ENCODE data around the gene ELN. TPM values are rescaled to one million over a fixed set of nuclear protein-coding genes. Genes with fewer than 3 reads are reported as not detected.

The ELN gene
- total and polyA plus RNA-seq, 2 of the 8 experiments (the other 6 are each of a cell fraction or from before 2014, with no cell fraction given): 5.1 to 5.6 TPM

GRCh38 chr7:73980206-73980605 lies 47.8 kb upstream of the ELN start:
- H3K27ac ChIP-seq (ENCODE audit: low read depth, low read length): no peak overlapping the region
- no peak overlapping the region for H3K4me3 ChIP-seq (ENCODE audit: extremely low read depth in 1 of 4, insufficient read depth in 2 of 4, low read depth in 3 of 4, low read length in 4 of 4)
- no peaks in the 10 kb centered on the region for H3K27me3 ChIP-seq (replicated peaks in 1 of 4; ENCODE audit: control insufficient read depth in 3 of 4, extremely low read depth in 1 of 4, insufficient read depth in 3 of 4, low read length in 3 of 4)
- no peaks in the 10 kb centered on the region for H3K9me3 ChIP-seq (ENCODE audit: insufficient read depth in 2 of 2, low read depth in 1 of 2, low read length in 1 of 2)
- H4K20me1 ChIP-seq (replicated peaks in 1 of 2; ENCODE audit: control insufficient read depth in 1 of 2, insufficient read depth in 2 of 2, low read length in 2 of 2): no peaks in the 10 kb centered on the region
- no peak overlapping the region for H2BK20ac ChIP-seq (ENCODE audit: low read length)
- H2BK5ac ChIP-seq (ENCODE audit: low read depth, low read length): no peak overlapping the region
- DNase-seq (ENCODE audit: low read depth in 1 of 2, low spot score in 2 of 2) (no peak), FAIRE-seq (no peak)
- H2AFZ ChIP-seq (ENCODE audit: low read length): no peak overlapping the region
- no peaks in the 10 kb centered on the region for H3K36me3 ChIP-seq (ENCODE audit: control insufficient read depth in 2 of 4, insufficient read depth in 4 of 4, low read length in 3 of 4)
- CTCF ChIA-PET (ENCODE audit: partially characterized antibody): interaction anchor here (0.6 to 2.9 kb wide), 11 partner anchors 8 to 227 kb away, joined by 3 to 17 read pairs (median 6); no protein-coding TSS in a partner anchor
- no peak overlapping the region for H2BK120ac ChIP-seq (replicated peaks; ENCODE audit: low read depth, low read length)
- H3K14ac ChIP-seq (ENCODE audit: insufficient read length): no peak overlapping the region
- no peak overlapping the region for H4K5ac ChIP-seq (ENCODE audit: insufficient read length, low read depth, low read length)
- H3K18ac ChIP-seq (ENCODE audit: extremely low read depth, low read length): no peak overlapping the region
- no peaks in the 10 kb centered on the region; a peak in 1 of 7 replicates for H3K4me1 ChIP-seq (replicated peaks in 1 of 4; ENCODE audit: control insufficient read depth in 3 of 4, insufficient read depth in 4 of 4, low read length in 3 of 4)
- H4K91ac ChIP-seq (replicated peaks; ENCODE audit: insufficient read length, low read length): no peak overlapping the region
- no peak overlapping the region for H2AK5ac ChIP-seq (ENCODE audit: low read depth, low read length)
- no peak overlapping the region for H3K4me2 ChIP-seq (ENCODE audit: insufficient read depth in 1 of 2, low read depth in 2 of 2, low read length in 2 of 2)
- no peak overlapping the region for H3K9ac ChIP-seq (replicated peaks in 1 of 4; ENCODE audit: extremely low read depth in 1 of 4, low read depth in 3 of 4, low read length in 3 of 4)
- H3K56ac ChIP-seq (replicated peaks; ENCODE audit: insufficient read length, low read depth, low read length): no peak overlapping the region
- H3K79me2 ChIP-seq (ENCODE audit: control insufficient read depth in 1 of 2, insufficient read depth in 2 of 2, low read length in 2 of 2): no peaks in the 10 kb centered on the region
- no peak overlapping the region for H4K8ac ChIP-seq (ENCODE audit: extremely low read depth, insufficient read depth, low read length)
- H3K4ac ChIP-seq (replicated peaks; ENCODE audit: insufficient read length, low read depth, low read length): no peak overlapping the region
- 90% methylated on average over 6 of the region's 6 CpGs; no CpG with 5 or more reads in 1 of the 2 experiments for WGBS, 2 experiments (ENCODE audit: extremely low coverage in 1 of 2, insufficient coverage in 1 of 2, insufficient read length in 1 of 2, insufficient replicate concordance in 2 of 2, low coverage in 1 of 2, low lambda C conversion rate in 2 of 2, missing lambda C conversion rate in 1 of 2)
- H3K23me2 ChIP-seq (ENCODE audit: low read depth, low read length): no peaks in the 10 kb centered on the region; the same call in 1 of the 2 replicates
- no peaks in the 10 kb centered on the region for H3K79me1 ChIP-seq (ENCODE audit: low read depth, low read length)
- POLR2A ChIA-PET (ENCODE audit: partially characterized antibody): no interaction called here
- no peak overlapping the region for H2BK15ac ChIP-seq (ENCODE audit: low read length)
- no peak overlapping the region for H3K23ac ChIP-seq (ENCODE audit: insufficient read length)
- H2BK12ac ChIP-seq (ENCODE audit: low read depth, low read length): no peak overlapping the region
- TF ChIP-seq, protein P1, sequence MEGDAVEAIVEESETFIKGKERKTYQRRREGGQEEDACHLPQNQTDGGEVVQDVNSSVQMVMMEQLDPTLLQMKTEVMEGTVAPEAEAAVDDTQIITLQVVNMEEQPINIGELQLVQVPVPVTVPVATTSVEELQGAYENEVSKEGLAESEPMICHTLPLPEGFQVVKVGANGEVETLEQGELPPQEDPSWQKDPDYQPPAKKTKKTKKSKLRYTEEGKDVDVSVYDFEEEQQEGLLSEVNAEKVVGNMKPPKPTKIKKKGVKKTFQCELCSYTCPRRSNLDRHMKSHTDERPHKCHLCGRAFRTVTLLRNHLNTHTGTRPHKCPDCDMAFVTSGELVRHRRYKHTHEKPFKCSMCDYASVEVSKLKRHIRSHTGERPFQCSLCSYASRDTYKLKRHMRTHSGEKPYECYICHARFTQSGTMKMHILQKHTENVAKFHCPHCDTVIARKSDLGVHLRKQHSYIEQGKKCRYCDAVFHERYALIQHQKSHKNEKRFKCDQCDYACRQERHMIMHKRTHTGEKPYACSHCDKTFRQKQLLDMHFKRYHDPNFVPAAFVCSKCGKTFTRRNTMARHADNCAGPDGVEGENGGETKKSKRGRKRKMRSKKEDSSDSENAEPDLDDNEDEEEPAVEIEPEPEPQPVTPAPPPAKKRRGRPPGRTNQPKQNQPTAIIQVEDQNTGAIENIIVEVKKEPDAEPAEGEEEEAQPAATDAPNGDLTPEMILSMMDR (IDR thresholded peaks at IDR 0.05; ENCODE audit: control extremely low read depth in 1 of 3, insufficient read depth in 1 of 3, low read depth in 1 of 3, low read length in 3 of 3): no peak
- TF ChIP-seq FOSL1 (IDR thresholded peaks at IDR 0.05; ENCODE audit: insufficient read depth, low read depth, low read length): no peak
- no peak for TF ChIP-seq GABPA (IDR thresholded peaks at IDR 0.05; ENCODE audit: borderline replicate concordance, insufficient read depth, low read length)
- TF ChIP-seq, protein P2, sequence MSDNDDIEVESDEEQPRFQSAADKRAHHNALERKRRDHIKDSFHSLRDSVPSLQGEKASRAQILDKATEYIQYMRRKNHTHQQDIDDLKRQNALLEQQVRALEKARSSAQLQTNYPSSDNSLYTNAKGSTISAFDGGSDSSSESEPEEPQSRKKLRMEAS (IDR thresholded peaks at IDR 0.05): no peak
- TF ChIP-seq RBBP5 (IDR thresholded peaks at IDR 0.05; ENCODE audit: borderline replicate concordance, low read depth, low read length): no peak
- TF ChIP-seq POLR2A (IDR thresholded peaks at IDR 0.05; ENCODE audit: control extremely low read depth in 1 of 2, low read depth in 2 of 2, low read length in 2 of 2): no peak
- no peak for TF ChIP-seq CREB1 (IDR thresholded peaks at IDR 0.05)
- no peak for TF ChIP-seq YY1 (IDR thresholded peaks at IDR 0.05; ENCODE audit: low read depth, low read length)
- no peak for TF ChIP-seq POU5F1 (IDR thresholded peaks at IDR 0.05; ENCODE audit: low read depth, low read length)
- no peak for TF ChIP-seq SUZ12 (IDR thresholded peaks at IDR 0.05; ENCODE audit: low read length)
